ENCODE data around the gene RSPH6A.
A peak's percentile ranks its signal among the peaks of the same experiment; 100 is the strongest.

RSPH6A gene

DNA sequence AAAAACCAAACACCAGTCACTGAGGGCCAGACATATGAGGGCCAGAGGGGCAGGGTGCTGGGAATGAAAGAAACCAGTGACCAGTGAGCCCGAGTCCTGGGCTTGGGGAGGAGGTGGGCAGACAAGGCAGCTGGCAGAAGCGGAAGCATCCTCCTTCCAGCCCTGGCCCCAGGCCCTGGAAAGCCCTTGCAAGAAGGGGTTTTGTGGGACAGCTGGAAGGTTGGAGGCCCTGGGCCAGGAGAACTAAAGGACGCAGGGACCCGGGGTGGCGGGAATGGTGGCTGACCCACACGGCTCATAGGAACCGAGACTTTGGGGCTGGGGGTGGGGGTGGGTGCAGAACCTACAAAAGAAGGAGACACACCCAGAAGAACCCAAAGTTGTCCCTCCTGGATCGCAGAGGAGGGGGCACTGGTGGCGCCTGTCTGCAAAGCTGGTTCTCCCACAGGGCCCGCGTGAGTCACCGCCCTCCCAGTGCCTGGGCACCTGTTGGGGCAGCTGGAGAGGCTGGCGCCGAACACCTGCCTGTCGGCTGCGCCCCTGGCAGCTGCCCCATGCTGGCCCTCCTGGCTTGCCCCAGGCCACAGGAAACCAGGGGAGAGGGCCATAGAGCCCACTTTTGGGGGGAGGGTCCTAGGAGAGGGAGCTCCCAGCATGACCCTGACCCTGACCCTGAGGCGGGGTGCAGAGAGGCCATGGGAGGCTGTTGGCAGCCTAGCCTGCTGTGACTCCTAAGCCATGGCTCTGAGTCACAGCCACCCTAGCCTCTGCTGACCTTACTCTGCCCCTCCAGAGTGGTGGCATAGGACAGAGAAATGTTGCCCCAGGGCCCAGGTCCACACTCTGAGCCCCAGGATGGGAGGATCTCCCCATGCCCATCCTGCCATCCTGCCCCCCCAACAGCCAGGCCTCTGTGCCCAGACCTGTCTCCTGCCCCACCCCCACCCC is 33.6 kb downstream of the RSPH6A start:
- no peak for DNase-seq (ENCODE audit: extremely low read depth in 1 of 2, low read depth in 1 of 2)

DNA sequence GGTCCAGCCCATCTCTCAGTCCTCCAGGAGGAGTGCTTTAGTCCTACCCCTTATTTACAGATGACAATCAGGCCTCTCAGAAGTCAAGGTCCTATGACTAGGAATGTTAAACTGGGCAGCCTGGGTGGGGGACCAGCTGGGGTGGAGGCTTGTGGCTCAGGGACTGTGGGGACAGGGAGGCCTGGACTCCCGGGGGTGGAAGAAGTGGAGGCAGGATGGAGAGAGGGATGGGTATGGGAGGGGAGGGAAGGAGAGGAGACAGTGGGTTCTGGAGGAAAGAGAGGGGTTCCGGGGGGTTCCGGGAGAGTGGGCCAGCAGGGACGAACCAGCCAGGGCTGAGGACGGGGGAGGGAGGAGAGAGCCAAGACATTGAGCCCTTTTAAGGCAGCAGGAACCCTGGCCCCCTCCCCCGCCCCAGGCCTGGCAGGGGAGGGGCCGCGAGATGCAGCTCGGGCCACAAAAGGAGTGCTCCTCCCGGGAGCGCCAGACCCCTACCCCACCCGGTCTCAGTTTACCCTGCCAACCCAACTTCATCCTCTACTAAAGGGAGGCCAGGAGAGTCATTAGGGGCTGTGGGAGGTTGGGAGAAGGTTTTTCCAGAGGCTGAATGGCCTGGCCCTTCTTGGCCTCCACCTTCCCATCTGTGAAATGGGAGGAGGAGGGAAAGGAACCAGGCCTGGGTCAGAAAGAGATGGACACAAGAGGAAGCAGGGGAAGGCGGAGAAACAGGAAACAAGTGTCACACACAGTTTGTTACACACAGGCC is 34.5 kb downstream of the RSPH6A start:
- no peak for DNase-seq (ENCODE audit: extremely low read depth in 1 of 2, low read depth in 1 of 2)

DNA sequence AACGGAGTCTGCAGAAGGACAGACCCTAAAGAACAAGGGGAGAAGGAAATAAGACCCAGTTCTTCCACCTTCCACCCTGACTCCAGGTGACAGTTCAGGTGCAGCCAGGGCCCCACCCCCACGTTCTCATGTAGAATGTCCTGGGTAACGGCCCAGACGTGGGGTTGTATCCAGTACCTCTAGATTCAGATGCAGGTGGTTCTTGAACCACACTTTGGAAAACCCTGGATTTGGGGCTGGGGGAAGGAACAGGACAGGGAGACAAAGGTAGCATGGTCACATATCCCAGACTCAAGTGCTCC is 35.0 kb downstream of the RSPH6A start:
- no peak for DNase-seq (ENCODE audit: extremely low read depth in 1 of 2, low read depth in 1 of 2)

DNA sequence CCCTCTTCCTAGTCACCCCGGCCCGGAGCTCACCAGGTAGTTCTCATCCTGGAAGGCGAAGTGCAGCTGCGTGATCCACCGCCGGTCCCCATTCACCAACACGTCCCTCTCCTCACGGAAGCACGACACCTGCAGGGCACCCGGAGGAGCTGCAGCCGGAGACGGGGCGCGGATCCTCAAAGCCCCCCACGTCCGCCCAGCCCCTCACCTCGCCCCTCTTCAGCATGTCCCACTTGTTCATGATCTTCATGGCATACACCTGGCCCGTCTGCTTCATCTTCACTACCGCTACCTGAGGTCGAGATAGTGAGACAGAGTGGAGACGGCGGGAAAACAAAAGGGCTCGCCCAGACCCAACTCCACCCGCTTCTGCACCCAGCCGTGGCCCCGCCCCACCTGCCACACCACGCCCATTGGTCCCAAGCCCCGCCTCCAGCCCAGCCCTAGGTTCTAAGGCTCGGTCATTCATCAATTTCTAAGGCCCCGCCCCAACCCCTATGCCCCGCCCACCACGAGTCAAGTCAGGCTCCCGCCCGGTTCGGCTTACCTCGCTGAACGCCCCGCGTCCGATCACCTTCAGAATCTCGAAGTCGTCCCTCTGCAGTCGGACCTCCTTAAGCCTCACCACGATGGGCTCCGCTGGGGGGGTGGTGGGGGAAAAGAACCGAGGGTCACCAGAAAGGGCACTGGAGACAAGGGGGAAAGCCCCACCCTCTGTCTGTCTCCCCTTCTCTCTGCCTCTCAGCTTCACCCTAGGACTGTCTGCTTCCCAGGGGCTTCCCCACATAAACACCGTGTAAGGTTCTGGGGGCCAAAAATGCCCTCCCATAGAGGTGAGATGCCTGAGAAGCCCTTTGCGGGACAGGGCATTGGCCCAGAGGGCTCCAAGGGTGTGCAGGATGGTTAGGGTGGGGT is 35.6 kb downstream of the RSPH6A start:
- DNase-seq (ENCODE audit: extremely low read depth in 1 of 2, low read depth in 1 of 2), result peak; percentile 40 to 58

DNA sequence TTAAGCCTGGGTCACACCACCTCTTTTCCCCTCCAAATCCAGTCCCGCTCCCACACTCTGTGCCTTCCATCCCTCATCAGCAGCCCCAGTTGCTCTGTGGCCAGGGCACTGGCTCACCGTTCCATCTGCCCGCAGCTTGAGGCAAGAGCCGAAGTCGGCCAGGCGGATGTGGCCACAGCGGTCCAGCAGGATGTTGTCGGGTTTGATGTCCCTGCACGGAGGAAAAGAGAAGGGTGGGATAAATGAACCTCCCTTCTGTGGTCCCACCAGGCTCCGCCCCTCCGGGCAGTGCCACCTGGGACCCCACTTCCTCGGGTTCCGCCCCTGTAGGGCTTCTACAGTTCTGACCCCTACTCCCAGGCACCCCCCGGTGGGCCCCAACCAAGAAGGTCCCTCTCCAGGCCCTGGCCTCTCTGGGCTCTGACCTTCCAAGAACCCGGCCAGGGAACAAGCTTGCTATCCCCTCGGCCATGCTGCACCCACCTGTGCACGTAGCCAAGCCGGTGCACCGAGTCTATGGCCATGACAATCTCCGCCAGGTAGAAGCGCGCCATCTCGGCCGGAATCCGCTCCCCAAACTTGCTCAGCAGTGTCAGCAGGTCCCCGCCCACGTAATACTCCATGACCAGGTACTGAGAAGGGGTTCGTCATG is 37.0 kb downstream of the RSPH6A start:
- DNase-seq (ENCODE audit: extremely low read depth in 1 of 2, low read depth in 1 of 2), result no peak

DNA sequence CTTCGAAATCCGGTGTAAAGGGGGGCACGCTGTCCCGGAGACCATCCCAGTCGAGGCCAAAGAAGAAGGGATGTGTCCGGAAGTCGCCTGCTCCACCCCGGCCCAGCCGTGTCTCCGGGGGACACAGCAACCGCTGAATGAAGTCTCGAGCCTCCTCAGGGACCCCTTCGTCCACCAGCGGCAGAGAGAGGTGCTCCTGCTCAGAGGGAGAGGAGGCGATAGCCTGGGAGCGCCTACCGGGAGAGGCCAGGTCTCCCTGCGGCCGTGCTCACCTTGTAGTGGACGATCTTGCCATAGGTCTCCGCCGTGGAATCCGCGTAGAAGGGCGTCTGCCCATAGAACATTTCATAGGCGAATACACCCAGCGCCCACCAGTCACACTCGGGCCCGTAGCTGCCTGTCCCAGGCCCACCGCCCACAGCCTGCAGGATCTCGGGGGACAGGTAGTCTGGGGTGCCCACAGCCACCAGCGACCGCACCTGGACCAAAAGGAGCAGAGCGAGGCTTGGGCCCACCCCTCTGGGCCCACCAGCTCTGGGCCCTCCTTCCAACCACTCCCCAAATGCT is 37.6 kb downstream of the RSPH6A start:
- DNase-seq (ENCODE audit: extremely low read depth in 1 of 2, low read depth in 1 of 2), result no peak

DNA sequence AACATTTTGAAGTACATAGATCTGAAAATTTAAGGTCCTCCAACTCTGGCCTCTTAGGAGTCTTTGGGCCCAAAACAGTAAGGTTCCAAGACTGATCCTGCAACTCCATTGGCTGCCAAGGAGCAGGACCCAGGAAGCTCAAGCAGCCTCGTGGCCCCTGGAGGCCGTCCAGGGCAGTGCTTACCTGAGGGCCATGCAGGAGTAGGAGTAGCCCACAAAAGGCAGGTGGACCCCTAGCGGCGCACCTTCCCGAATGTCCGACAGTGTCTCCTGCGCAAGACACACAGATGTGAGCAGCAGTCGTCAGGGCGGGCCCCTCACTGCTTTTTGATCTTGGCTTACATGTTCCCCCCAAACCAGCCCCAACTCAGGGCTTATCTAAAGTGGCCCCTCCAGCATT is 40.3 kb downstream of the RSPH6A start:
- DNase-seq (ENCODE audit: extremely low read depth in 1 of 2, low read depth in 1 of 2), result no peak

DNA sequence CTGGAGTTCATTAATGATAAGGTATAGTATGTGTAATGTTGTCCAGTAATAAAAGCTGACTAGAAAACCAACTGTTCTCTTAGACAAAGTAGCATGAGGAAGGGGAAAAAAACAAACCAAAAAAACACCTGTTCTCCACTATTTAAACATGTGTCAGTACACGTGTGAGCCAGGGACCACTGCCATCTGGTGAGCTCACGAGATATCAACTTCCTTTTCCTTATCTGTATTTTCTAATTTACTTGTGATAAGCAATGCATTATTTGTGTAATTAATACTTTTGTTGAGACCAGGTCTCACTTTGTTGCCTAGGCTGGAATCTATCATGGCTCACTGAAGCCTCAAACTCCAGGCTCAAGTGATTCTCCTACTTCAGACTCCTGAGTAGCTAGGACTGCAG is 41.7 kb downstream of the RSPH6A start:
- DNase-seq (ENCODE audit: extremely low read depth in 1 of 2, low read depth in 1 of 2), result no peak

DNA sequence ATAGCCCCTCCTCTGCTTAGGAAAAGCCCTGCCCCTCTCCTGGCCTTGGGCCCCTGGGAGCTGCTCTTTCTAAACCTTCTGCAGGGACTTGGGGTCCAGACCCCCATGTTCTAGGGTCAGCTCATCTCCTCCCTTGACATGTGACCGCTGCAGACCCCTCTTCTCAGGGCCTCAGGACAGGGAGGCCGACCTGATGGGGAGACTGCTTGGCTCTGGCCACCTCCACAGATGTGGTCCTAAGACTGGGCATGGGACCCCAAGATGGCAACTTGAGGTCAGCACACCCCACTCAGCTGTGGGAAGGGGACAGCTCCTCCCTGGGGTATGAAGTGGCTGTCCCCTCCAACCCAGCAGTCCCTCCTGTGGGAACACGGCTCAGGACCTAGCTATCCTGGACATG is 42.2 kb downstream of the RSPH6A start:
- no peak for DNase-seq (ENCODE audit: extremely low read depth in 1 of 2, low read depth in 1 of 2)

DNA sequence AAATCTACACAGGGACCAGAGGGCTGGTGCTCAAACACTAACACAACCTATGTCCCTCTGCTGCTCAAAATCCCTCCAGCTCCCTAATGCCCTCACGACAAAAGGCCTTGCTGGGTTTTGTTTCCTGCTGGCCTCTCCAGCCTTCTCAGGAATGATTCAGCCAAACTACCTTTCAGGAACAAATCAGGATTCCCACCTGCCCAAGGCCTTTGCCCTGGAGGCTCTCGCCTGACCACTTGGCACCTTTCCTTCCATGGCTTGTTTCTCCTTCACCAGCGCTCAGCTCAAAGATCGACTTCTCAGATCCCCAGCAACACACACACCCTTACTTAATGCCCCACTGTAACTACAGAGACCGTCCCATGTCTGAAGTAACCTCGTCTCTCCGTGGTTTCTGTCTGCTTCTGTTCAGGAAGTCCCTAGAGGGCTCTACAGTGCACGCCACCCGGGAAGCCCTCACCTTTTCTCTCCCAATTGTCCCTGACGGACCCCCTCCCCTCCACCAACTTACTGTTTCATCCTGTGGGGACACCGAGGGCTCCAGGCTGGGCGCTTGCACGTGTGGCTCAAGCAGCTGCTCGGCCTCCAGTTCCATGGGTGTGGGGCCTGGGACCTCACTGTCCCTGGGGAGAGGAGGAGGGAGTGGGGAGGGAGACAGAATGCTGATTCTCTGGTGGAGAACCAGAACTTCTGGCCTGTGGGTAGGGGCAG is 42.8 kb downstream of the RSPH6A start:
- DNase-seq (ENCODE audit: extremely low read depth in 1 of 2, low read depth in 1 of 2), result no peak

DNA sequence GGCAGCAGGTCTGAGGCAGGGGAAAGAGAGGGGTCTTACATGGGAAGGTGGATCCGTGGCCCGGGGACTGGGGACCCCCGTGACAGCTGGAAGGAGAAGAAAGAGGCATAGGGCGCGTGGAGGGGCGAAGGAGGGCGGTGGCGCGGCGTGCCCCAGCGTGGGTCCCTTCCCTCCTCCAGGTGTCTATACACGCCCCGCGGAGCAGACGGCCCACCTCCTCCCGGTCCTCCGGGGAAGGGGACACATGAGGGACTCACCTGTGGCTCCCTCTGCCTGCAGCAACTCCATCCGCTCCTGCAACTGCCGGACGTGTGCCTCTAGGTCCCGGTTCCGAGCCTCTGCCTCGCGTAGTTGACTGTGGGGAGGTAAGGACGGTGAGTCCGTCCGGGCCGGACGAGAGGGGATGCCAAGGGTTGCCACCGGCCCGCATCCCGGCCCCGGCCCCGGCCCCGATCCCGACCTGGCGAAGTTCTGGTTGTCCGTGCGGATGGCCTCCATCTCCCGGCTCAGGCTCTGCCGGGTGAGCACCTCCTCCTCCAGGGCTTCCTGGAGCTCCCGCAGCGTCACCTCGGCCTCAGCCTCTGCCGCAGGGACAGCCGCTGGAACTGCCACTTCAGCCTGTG is 43.7 kb downstream of the RSPH6A start:
- no peak for DNase-seq (ENCODE audit: extremely low read depth in 1 of 2, low read depth in 1 of 2)

DNA sequence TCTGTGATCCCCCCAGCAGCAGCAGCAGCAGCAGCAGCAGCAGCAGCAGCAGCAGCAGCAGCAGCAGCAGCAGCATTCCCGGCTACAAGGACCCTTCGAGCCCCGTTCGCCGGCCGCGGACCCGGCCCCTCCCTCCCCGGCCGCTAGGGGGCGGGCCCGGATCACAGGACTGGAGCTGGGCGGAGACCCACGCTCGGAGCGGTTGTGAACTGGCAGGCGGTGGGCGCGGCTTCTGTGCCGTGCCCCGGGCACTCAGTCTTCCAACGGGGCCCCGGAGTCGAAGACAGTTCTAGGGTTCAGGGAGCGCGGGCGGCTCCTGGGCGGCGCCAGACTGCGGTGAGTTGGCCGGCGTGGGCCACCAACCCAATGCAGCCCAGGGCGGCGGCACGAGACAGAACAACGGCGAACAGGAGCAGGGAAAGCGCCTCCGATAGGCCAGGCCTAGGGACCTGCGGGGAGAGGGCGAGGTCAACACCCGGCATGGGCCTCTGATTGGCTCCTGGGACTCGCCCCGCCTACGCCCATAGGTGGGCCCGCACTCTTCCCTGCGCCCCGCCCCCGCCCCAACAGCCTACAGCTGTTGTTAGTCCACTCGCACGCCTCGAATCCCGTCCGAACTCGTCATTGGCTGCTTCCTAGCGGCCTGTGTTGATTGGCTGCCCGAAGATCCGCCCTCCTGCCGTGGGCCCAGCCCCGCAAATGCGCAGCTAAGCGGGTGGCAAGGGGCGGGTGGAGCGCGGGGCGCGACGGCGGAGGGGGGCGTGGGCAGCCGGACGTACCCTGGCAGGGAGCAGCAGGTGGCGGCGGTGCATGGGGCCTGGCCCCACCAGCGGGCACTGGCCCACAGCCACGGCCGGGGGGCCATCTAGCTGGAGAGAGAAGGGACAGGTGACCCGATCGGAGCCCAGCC is 44.7 kb downstream of the RSPH6A start:
- DNase-seq (ENCODE audit: extremely low read depth in 1 of 2, low read depth in 1 of 2), result peak; percentile 68 to 86

DNA sequence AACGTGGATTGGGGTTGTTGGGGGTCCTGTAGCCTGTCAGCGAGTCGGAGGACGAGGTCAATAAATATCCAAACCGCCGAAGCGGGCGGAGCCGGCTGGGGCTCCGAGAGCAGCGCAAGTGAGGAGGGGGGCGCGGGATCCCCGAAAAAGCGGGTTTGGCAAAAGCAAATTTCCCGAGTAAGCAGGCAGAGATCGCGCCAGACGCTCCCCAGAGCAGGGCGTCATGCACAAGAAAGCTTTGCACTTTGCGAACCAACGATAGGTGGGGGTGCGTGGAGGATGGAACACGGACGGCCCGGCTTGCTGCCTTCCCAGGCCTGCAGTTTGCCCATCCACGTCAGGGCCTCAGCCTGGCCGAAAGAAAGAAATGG is 45.3 kb downstream of the RSPH6A start:
- no peak for DNase-seq (ENCODE audit: extremely low read depth in 1 of 2, low read depth in 1 of 2)

DNA sequence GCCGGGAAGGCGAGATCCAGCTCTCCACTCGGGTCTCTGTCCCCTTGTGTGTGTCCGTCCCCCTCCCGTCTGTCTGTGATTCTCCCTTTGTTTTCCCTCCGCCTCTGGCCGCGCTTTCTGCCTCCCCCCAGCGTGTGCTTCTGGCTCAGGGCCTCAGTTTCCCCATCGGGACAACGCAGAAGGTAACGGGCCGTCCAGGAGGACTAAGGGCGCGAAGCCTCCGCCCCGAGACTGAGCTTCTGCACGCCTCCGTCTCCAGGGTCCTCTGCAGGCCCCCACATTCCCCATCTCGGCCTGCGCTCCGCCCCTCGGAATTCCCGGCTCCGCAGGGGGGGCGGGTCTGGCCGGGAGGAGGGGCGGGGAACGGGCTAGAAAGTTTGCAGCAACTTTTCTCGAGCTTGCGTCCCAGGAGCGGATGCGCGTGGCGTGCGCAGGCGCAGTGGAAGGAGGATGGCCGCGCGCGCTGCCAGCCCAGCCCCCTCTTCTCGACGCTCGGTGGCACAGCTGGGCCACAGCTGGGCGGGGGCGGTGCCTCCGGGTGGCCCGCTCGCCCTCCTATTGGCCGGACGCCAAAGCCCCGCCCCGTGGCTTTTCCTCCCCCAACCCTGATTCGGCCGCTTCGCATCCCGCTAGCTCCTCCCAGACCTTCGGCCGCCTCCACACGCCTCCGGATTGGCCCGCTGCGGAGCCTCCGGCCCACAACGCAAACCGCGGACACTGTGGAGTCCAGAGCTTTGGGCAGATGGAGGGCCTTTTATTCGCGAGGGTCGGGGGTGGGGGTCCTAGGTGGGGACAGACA is 45.9 kb downstream of the RSPH6A start, which contains the start of gene SIX5:
TSS of gene SIX5 (minus strand) at position 269 of the 799 bp plus-strand sequence. CDS start 408 bp downstream, outside the sequence.
- peak; percentile 77 to 85 for DNase-seq (ENCODE audit: extremely low read depth in 1 of 2, low read depth in 1 of 2)

DNA sequence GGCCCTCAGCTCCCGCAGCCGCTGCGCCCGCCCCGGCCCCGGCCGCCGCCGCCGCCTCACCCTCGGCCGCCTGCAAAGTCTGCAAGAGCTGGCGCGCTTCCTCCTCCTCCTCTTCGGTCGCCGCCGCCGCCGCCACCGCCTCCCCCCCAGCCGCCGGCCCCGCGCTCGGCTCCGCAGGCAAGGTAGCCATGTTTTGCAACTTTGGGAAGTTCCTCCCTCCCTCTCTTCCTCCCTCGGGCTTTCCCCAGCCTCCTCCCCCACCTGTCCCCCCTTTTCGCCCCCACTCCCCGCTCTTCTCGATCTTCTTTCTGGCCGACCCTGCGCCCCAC is 46.5 kb downstream of the RSPH6A start:
- no peak for DNase-seq (ENCODE audit: extremely low read depth in 1 of 2, low read depth in 1 of 2)

DNA sequence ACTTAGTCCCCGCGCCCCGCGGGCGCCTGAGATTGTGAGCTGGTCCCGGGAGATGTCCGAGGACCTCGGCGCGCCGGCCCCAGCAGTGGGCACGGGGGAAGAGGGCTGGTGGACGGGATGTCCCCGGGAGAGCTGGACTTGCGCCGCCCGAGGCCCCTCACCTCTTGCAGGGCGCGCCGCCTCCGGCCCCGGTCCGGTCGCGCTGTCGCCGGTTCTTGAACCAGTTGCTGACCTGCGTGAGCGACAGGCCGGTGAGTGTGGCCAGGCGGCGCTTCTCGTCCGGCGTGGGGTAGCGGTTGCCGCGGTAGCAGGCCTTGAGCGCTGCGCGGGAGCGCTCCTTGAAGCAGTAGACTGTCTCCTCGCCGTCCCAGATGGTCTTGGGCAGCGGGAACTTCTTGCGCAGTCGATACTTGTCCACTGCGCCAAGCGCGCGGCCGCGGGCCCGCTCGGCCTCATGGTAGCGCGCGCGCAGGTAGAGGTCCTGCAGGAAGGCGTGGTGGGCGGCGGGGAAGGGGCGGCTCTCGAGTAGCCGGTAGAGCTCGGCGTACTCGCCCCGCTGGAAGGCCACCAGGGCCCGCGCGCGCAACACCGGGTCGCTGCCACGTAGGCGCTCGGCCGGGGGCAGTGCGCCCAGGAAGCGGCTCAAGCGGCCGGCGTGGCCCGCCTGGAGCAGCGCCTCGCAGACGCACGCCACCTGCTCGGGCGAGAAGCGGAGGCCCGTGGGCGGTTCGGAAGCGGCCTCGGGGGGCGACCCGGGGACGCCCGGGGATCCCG is 47.0 kb downstream of the RSPH6A start:
- DNase-seq (ENCODE audit: extremely low read depth in 1 of 2, low read depth in 1 of 2), result no peak

DNA sequence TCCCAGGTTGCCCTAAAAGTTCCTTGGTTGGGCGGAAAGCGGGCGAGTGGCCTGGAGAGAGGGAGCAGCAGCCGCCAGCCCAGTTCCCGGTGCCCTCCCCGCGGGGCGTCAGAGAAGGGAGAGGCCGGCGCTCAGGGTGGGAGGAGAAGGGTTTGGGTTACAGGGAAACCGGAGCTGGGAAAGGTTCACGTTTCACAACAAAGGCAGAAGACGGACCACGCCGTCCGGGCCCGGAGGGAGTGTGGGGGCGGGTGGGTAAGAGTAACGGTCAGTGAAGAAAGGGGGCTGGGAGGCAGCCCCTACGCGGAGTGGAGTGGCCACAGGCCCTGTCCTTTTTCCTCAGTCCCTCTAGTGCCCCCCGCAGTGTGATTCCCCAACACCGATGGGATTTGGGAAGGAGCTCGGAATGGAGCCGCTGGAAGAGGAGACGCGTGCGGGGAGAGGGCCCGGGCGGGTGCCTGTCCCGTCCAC is 47.7 kb downstream of the RSPH6A start:
- DNase-seq (ENCODE audit: extremely low read depth in 1 of 2, low read depth in 1 of 2), result no peak

Measured in activated CD8-positive, alpha-beta memory T cell treated with anti-CD3 and anti-CD28 coated beads for 1 hour (primary cell).